Vagina (tissue), 2 donors: ENCODE results near the gene GRIK4. TPM values are rescaled to one million over a fixed set of nuclear protein-coding genes. Genes with fewer than 3 reads are reported as not detected.
"Not testable (repeated sequence)": the region's sequence is repeated elsewhere in the genome, so short reads cannot be mapped to it uniquely, and the experiment has no call there.

Experiments used
- DNase-seq, 2 donors: peaks; one replicate each; pipeline ENCODE4 v3.0.0-alpha.2; 2017; ENCODE audit errors: extremely low spot score in 2 of 2
- H3K27ac ChIP-seq: fragments of 200-600 bp; sonication (generic); one replicate; pipeline ENCODE4 v1.5.1; 2019
- H3K27me3 ChIP-seq: fragments of 200-600 bp; sonication (generic); one replicate; pipeline ENCODE4 v1.5.1; 2019
- H3K36me3 ChIP-seq, 2 donors: fragments of 200-600 bp; sonication (generic); one replicate each; pipeline ENCODE4 v1.5.1; 2017 to 2019
- H3K4me1 ChIP-seq: fragments of 200-600 bp; sonication (generic); one replicate; pipeline ENCODE4 v1.5.1; 2019
- H3K4me3 ChIP-seq, 2 donors: fragments of 200-600 bp; sonication (generic); 1 replicate in 1 of 2; 2 replicates in 1 of 2; pipeline ENCODE4 v1.5.1; 2016 to 2019
- H3K9me3 ChIP-seq: fragments of 200-600 bp; sonication (generic); one replicate; pipeline ENCODE4 v1.5.1; 2019
- POLR2A ChIP-seq, 2 donors: fragments of 450-650 bp; IDR thresholded peaks; one replicate each; pipeline ENCODE4 v1.6.1; 2017; ENCODE audit warnings: antibody characterized with exemption in 2 of 2, mild to moderate bottlenecking in 2 of 2, moderate library complexity in 2 of 2
- POLR2AphosphoS5 ChIP-seq, 2 donors: sonication (generic); formaldehyde crosslinking; IDR thresholded peaks; one replicate each; pipeline ENCODE4 v1.9.0; 2017; ENCODE audit warnings: antibody characterized with exemption in 2 of 2, mild to moderate bottlenecking in 2 of 2, low read depth in 1 of 2; ENCODE audit not compliant: insufficient read depth in 1 of 2
- intact Hi-C: fragments of 100-400 bp; cut with DNase I; formaldehyde crosslinking; loops from one replicate; pipeline ENCODE4 v1.15.1; 2023
- total RNA-seq: library from RNA; depleted of rRNA; stranded (reverse); fragments of >200 nt; gene quantifications from one replicate; pipeline ENCODE4 v1.2.3, GENCODE V29; 2016
- TF ChIP-seq, protein P1 (sequence below), 3 experiments: fragments of 450-650 bp in 2 of 3; fragments of 200-600 bp in 1 of 3; sonication (generic) in 1 of 3; IDR thresholded peaks; one replicate each; pipeline ENCODE4 v1.5.1; 2017 to 2019; ENCODE audit warnings: antibody characterized with exemption in 3 of 3, mild to moderate bottlenecking in 2 of 3, moderate library complexity in 2 of 3

Gene GRIK4
- total RNA-seq, 1 donor from 2014 or later, result 0.25 TPM

DNA sequence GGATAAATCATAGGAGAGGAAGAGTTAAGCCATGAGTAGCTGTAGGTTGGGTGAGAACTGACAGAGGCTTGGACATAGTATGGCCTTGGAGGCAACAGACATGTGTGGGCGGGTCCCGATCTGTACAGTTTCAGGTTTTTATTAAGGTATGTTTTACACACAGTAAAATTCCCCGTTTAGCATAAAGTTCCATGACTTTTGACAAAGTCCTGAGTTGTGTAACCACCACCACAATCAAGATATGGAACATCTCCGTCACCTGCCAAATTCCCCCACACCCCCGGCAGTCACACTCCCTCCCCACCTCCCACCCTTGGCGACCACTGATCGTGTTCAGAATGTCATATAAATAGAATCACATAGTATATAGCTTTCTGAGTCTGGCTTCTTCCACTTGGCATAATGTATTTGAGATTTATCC, 68.1 kb downstream of the GRIK4 start:
- no peaks in the 10 kb centered on the region for H3K4me1 ChIP-seq
- no peak for DNase-seq
- no peaks in the 10 kb centered on the region for H3K27me3 ChIP-seq
- TF ChIP-seq POLR2A (IDR thresholded peaks at IDR 0.05) (no peak), POLR2AphosphoS5 (IDR thresholded peaks at IDR 0.05; ENCODE audit: insufficient read depth in 1 of 2, low read depth in 1 of 2) (no peak)
- TF ChIP-seq, protein P1, sequence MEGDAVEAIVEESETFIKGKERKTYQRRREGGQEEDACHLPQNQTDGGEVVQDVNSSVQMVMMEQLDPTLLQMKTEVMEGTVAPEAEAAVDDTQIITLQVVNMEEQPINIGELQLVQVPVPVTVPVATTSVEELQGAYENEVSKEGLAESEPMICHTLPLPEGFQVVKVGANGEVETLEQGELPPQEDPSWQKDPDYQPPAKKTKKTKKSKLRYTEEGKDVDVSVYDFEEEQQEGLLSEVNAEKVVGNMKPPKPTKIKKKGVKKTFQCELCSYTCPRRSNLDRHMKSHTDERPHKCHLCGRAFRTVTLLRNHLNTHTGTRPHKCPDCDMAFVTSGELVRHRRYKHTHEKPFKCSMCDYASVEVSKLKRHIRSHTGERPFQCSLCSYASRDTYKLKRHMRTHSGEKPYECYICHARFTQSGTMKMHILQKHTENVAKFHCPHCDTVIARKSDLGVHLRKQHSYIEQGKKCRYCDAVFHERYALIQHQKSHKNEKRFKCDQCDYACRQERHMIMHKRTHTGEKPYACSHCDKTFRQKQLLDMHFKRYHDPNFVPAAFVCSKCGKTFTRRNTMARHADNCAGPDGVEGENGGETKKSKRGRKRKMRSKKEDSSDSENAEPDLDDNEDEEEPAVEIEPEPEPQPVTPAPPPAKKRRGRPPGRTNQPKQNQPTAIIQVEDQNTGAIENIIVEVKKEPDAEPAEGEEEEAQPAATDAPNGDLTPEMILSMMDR (IDR thresholded peaks at IDR 0.05), result no peak
- intact Hi-C loops, result no loop called here
- H3K4me3 ChIP-seq, result no peak overlapping the region
- no peaks in the 10 kb centered on the region for H3K36me3 ChIP-seq
- no peaks in the 10 kb centered on the region for H3K9me3 ChIP-seq
- no peak overlapping the region for H3K27ac ChIP-seq

DNA sequence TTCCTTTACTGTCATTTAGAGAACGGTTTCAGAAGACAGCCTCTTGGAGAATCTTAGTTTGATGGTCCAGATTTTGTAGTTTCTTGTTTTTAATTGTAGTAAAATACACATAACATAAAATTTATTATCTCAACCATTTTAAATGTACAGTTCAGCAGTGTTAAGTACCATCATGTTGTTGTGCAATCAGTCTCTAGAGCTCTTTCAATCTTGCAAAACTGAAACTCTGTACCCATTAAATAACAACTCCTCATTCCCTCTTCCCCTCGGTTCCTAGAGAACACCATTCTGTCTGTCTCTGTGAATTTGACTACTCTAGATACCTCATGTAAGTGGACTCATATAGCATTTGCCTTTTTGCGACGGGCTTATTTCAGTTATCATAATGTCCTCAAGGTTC, 69.8 kb downstream of the GRIK4 start:
- intact Hi-C loops, result no loop called here
- no peak overlapping the region for H3K4me3 ChIP-seq
- no peaks in the 10 kb centered on the region for H3K9me3 ChIP-seq
- H3K36me3 ChIP-seq, result no peaks in the 10 kb centered on the region
- TF ChIP-seq POLR2AphosphoS5 (IDR thresholded peaks at IDR 0.05; ENCODE audit: insufficient read depth in 1 of 2, low read depth in 1 of 2) (no peak), POLR2A (IDR thresholded peaks at IDR 0.05) (no peak)
- TF ChIP-seq, protein P1 (IDR thresholded peaks at IDR 0.05), result no peak
- H3K27ac ChIP-seq, result no peak overlapping the region
- H3K27me3 ChIP-seq, result no peaks in the 10 kb centered on the region
- no peaks in the 10 kb centered on the region for H3K4me1 ChIP-seq
- no peak for DNase-seq

DNA sequence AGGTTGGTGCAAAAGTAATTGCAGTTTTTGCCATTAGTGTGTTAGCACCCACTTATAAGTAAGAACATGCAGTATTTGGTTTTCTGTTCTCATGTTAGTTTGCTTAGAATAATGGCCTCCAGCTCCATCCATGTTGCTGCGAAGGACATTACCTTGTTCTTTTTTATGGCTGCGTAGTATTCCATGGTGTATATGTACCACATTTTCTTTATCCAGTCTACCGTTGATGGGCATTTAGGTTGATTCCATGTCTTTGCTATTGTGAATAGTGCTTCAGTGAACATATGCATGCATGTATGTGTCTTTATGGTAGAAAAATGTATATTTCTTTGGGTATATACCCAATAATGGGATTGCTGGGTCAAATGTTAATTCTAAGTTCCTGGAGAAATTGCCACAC, 71.0 kb downstream of the GRIK4 start:
- intact Hi-C loops, H3K4me3 ChIP-seq, H3K4me1 ChIP-seq, H3K27me3 ChIP-seq, H3K27ac ChIP-seq, H3K36me3 ChIP-seq, DNase-seq, H3K9me3 ChIP-seq: not testable (repeated sequence)

DNA sequence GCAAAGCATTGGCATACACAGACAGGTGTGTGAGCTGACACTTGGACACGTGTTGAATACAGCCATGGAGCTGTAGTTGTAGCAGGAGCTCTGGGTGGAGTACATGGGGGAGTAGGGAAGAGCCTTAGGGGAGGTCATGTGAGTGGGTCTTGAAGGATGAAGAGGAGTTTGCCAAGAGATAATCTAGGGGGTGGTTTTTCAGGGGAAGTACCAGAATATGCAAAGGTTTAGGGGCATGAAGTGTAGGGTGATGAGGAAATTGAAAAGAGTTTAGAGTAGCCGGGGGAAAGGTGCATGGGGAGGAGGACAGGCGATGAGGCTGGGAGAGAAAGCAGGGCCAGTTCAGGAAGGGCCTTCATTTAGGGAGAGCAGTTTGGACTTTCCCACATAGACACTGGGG, 74.5 kb downstream of the GRIK4 start:
- intact Hi-C loops, result no loop called here
- no peak for TF ChIP-seq POLR2A (IDR thresholded peaks at IDR 0.05)
- TF ChIP-seq, protein P1 (IDR thresholded peaks at IDR 0.05), result no peak
- no peak for TF ChIP-seq POLR2AphosphoS5 (IDR thresholded peaks at IDR 0.05; ENCODE audit: insufficient read depth in 1 of 2, low read depth in 1 of 2)

DNA sequence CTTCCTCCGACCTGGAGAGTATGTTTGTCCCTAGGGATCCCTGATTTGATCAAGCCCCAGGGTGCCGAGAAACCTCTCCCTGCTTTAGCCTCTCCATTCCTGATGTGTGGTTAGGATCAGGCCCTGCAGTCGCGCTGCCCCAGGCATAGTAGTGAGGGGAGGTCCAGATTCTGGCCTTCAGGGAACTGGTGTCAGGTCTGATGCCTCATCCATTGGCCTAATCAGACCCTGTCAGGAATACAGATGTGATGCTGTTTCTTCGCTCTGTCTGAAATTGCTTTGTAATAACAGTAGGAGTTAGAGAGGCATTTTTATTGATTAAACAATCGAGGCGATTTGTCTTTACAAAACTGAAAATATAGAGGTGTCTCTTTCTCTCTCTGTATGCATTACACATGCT, 75.2 kb downstream of the GRIK4 start:
- H3K27me3 ChIP-seq, result no peaks in the 10 kb centered on the region
- H3K36me3 ChIP-seq, result no peaks in the 10 kb centered on the region
- H3K4me1 ChIP-seq, result no peaks in the 10 kb centered on the region
- H3K27ac ChIP-seq, result no peak overlapping the region
- H3K4me3 ChIP-seq, result no peak overlapping the region
- intact Hi-C loops, result no loop called here
- no peak for DNase-seq
- no peaks in the 10 kb centered on the region for H3K9me3 ChIP-seq
- no peak for TF ChIP-seq POLR2A (IDR thresholded peaks at IDR 0.05)
- TF ChIP-seq POLR2AphosphoS5 (IDR thresholded peaks at IDR 0.05; ENCODE audit: insufficient read depth in 1 of 2, low read depth in 1 of 2), result no peak
- TF ChIP-seq, protein P1 (IDR thresholded peaks at IDR 0.05), result no peak

More for the DNA sequence above, 74.5 kb downstream of the GRIK4 start:
- Histone ChIP-seq H3K36me3 (no peaks in the 10 kb centered on the region), H3K27me3 (no peaks in the 10 kb centered on the region), H3K27ac (no peak overlapping the region), H3K4me1 (no peaks in the 10 kb centered on the region), H3K4me3 (no peak overlapping the region), H3K9me3 (no peaks in the 10 kb centered on the region)
- no peak for DNase-seq

DNA sequence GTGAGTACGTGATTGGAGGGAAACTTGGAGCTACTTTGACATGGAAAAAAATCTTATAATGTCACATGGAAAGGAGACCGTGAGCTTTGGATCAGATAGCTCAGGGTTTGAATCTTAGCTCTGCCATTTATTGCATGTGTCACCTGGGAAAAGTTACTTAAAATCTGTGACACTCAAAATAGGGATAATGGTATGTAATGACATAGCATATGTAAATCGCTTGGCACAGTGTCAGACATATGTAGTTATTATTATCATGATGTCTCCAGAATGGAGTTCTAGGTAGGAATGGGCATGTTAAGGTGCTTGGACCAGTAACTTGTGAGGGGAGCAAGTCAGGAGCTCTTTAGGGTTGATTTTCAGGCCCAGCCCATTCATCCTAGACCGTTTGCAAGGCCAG, 75.8 kb downstream of the GRIK4 start:
- TF ChIP-seq POLR2A (IDR thresholded peaks at IDR 0.05) (no peak), POLR2AphosphoS5 (IDR thresholded peaks at IDR 0.05; ENCODE audit: insufficient read depth in 1 of 2, low read depth in 1 of 2) (no peak)
- TF ChIP-seq, protein P1 (IDR thresholded peaks at IDR 0.05), result no peak
- Histone ChIP-seq H3K36me3 (no peaks in the 10 kb centered on the region), H3K4me1 (no peaks in the 10 kb centered on the region), H3K9me3 (no peaks in the 10 kb centered on the region), H3K27ac (no peak overlapping the region), H3K27me3 (no peaks in the 10 kb centered on the region), H3K4me3 (no peak overlapping the region)
- intact Hi-C loops, result no loop called here
- DNase-seq, result no peak
